ENCODE measurements around the gene BTG3.

DNA sequence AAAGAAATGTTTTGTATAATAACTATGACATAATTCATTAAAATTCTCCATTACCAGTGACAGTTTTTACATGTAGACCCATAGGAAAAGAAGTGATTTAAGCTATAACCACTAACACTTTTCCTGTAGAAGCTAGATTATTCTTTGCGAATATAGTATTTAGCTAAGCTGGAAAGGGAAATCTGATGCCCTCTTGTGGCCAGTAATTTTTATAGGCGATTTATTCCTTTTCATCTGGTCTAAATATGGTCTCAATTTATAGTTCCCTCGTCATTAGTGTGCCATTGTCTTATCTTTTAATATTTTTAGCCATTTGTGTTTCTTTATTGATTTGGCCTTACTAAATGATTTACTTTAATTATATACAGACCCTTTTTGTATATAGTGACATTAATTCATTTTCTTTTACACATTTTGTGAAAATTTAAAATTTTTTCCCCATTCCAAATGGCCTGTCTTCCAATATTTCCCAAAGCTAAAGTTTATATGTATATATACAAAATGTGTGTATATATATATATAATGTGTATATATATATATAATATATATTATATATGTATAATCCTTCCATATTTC is 26.7 kb downstream of the BTG3 start:
- no peak for TF ChIP-seq POLR2AphosphoS5 (IDR thresholded peaks at IDR 0.05; ENCODE audit: low read depth, low read length)
- TF ChIP-seq TAF1 (IDR thresholded peaks at IDR 0.05; ENCODE audit: borderline replicate concordance, insufficient read depth, low read length) = no peak
- TF ChIP-seq, protein P1, sequence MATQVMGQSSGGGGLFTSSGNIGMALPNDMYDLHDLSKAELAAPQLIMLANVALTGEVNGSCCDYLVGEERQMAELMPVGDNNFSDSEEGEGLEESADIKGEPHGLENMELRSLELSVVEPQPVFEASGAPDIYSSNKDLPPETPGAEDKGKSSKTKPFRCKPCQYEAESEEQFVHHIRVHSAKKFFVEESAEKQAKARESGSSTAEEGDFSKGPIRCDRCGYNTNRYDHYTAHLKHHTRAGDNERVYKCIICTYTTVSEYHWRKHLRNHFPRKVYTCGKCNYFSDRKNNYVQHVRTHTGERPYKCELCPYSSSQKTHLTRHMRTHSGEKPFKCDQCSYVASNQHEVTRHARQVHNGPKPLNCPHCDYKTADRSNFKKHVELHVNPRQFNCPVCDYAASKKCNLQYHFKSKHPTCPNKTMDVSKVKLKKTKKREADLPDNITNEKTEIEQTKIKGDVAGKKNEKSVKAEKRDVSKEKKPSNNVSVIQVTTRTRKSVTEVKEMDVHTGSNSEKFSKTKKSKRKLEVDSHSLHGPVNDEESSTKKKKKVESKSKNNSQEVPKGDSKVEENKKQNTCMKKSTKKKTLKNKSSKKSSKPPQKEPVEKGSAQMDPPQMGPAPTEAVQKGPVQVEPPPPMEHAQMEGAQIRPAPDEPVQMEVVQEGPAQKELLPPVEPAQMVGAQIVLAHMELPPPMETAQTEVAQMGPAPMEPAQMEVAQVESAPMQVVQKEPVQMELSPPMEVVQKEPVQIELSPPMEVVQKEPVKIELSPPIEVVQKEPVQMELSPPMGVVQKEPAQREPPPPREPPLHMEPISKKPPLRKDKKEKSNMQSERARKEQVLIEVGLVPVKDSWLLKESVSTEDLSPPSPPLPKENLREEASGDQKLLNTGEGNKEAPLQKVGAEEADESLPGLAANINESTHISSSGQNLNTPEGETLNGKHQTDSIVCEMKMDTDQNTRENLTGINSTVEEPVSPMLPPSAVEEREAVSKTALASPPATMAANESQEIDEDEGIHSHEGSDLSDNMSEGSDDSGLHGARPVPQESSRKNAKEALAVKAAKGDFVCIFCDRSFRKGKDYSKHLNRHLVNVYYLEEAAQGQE (IDR thresholded peaks at IDR 0.05; ENCODE audit: insufficient read depth in 1 of 2, low read depth in 2 of 2, low read length in 2 of 2) = no peak
- no peak for TF ChIP-seq FOXP2 (optimal IDR thresholded peaks at IDR 0.05; ENCODE audit: borderline replicate concordance, extremely low read depth, extremely low read length, insufficient read depth)
